SHP77 (cell line): ENCODE data around the gene CCIN.
"Not testable (repeated sequence)": the region's sequence is repeated elsewhere in the genome, so short reads cannot be mapped to it uniquely, and the experiment has no call there.

Source experiments
- DNase-seq, 2 experiments: peaks; one replicate each; lab custom pipeline; 2025; lab: John Stamatoyannopoulos, UW

CCIN gene

GRCh38 chr9:36160126-36160525 is 9.1 kb upstream of the CCIN start:
- DNase-seq: not testable (repeated sequence)

DNA sequence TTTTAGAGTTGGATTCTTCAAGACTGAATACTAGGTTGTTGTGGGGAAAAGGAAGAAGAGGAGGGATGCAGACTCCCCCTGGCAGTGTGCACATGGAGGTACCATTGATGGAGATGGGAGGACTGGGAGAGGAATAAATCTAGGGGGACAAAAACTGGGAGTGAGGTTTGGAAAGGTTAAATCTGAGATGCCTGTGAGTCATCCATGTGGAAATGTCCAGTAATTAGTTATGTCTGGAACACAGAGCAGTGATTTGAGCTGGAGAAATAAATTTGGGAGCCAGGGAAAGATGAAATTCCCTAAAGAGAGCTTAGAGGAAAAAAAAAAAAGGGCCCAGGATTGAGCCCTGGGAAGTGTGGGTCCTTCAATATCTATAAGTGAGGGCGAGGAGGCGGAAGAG is 8.0 kb upstream of the CCIN start:
- no peak for DNase-seq

DNA sequence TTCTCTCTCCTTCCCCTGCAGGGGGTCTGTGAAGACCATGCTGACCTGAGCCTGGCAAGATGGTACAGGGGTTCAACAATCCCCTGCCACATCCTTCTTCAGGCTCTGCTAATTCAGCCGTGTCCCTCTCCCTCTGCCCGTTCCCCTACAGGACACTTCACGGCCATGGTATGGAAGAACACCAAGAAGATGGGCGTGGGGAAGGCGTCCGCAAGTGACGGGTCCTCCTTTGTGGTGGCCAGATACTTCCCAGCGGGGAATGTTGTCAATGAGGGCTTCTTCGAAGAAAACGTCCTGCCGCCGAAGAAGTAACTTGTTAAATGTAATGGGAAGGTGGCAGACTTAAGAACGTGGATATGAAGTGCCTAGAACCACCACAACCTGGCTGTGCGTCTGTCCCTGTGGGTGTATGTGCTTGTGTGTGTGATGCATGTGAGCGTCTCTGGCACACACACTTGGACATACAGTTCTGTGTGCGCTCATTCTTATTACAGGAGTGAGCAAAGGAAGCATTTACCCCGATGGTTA is 6.9 kb upstream of the CCIN start:
- DNase-seq: no peak

GRCh38 chr9:36163049-36163785 is 6.0 kb upstream of the CCIN start:
- no peak for DNase-seq

DNA sequence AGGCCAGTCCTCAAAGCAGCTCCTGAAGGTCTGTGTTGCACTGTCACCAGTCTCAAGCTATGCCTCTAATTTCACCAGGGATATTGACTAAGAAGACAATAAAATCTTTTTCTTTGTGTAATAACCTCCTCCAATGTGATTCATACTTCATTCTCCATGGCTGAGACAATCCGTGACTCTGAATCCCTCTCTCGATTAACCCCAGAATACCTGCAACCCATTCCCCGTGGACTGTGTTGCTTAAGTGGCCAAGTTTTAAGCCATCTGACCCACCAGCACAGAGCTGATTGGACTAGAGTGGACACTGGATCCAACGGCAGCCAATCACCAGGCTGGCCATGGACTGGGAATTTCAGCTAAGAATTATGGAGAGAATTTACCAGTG is 5.4 kb upstream of the CCIN start:
- no peak for DNase-seq

DNA sequence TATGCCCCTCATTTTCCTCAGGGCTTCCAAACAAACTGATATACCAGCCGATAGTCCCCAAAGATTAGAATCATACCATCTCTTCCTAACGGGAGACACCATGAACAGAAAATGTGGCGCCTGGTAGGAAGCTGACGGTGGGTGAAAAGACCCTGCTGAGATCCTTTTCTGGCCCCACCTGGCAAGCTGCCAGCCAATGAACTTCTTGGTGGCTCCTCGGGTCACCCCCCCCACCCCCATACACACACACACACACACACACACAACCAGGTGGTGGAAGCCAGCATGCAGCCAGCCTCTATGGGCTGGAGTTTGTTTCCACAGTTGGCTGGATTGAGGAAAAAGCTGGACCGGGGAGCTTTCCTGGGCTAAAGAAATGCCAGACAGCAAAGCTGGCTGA is 4.8 kb upstream of the CCIN start:
- no peak for DNase-seq

- DNase-seq: no peak
Observed at GRCh38 chr9:36164989-36165388, 4.2 kb upstream of the CCIN start.

DNA sequence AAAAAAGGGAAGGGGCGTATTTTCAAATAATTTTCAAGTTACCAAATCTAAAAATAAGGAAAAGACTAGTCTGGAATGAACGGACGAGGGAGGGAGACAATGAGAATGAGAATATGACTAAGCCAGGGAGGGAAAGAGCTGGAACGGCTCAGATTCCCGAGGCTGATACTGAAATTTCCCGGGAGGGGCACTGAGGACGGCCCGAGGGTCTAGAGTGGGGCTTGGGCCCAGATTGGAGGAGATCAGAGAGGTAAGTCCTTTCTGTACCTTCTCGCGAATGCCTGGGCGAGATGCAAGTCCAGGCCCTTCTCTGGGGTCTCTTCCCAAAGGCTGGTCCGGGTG is 3.4 kb upstream of the CCIN start:
- no peak for DNase-seq

DNA sequence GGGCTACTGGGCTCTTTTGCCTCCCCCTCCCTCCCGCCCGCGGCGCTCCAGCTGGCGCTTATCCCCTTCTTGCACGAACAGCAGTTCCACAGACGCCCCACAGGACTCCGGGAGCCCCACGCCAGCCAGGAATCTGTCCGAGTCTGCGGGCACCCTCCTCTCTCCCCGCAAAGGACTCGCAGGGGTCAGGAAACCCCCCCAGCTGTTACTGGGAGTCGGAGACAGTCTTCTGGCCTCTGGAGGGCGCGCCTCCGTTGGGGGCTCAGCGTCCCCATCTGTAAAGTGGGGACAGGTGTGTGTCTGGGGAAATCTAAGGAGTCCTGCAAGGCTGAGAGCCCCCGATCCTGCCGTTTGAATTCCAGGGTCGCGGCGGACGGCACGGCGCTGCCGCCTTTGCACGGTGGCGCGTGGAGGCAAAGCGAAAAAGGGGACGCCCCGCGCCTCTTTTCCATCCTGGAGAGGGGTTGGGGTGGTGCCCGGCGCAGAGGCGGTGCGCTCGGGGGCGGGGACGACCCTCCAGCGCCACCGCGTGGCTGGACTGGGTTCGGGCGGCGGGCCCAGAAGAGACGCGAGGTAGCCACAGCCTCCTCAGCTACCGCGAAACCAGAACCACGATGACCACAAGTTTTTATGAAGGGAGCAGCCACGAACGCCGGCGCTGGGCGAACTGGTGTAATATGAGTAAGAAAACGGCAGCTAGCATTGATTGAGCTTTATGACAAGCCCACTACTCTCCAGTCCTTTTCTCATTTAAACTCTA is 2.8 kb upstream of the CCIN start:
- peak; percentile 18 to 26 for DNase-seq

DNA sequence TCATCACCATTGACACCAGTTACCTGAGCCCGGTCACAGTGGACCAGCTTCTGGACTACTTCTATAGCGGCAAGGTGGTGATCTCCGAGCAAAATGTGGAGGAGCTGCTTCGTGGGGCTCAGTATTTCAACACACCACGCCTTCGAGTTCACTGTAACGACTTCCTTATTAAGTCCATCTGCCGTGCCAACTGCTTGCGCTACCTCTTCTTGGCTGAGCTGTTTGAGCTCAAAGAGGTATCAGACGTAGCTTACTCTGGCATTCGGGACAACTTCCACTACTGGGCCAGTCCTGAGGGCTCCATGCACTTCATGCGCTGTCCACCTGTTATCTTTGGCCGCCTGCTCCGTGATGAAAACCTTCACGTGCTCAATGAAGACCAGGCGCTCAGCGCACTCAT is 520 bp downstream of the CCIN start:
- DNase-seq: no peak

- no peak for DNase-seq
Observed at GRCh38 chr9:36170531-36170930, 1.3 kb downstream of the CCIN start.

DNA sequence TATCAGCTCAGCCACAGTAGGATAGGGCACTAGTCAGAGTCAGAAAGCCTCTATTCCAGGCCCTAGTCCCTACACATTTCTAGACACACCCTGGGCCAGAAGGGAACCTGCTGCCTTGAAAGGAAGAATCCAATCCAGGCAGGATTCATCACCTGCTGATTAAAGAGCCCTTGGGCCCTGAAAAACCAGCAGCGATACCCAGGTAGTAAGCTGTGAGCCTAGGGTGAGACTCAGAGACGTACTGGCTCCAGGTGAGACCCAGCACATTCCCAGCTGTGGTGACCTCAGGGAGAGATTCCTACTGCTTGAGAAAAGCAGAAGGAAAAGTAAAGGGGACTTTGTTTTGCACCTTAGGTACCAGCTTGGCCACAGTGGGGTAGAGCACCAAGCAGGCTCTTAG is 4.7 kb downstream of the CCIN start:
- DNase-seq: no peak

DNA sequence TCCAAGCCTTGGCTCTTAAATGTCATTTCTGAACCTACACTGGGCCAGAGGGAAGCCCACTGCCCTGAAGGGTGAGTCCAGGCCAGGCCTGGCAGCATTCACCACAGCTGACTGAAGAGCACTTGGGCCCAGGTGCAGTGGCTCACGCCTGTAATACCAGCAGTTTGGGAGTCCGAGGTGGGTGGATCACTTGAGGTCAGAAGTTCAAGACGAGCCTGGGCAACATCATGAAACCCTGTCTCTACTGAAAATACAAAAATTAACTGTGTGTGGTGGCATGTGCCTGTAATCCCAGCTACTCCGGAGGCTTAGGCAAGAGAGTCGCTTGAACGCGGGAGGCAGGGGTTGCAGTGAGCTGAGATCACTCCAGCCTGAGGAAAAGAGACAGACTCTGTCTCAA is 5.1 kb downstream of the CCIN start:
- no peak for DNase-seq

DNA sequence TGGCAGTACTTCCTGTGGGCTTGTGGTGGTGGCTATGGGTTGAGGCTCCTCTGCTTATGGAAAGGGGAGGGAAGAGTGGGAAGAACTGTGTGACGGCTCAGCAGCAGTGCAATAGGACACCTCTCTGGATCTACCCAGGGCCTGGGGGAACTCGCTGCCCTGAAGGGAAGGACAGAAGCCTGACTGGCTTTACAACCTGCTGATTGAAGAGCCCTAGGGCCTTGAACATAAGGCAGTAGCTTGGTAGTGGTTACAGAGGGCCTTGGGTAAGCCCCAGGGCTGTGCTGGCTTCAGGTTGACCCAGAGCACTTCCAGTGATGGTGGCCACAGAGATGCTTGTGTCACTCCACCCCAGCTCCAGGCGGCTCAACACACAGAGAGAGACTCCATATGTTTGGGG is 5.5 kb downstream of the CCIN start:
- no peak for DNase-seq

DNA sequence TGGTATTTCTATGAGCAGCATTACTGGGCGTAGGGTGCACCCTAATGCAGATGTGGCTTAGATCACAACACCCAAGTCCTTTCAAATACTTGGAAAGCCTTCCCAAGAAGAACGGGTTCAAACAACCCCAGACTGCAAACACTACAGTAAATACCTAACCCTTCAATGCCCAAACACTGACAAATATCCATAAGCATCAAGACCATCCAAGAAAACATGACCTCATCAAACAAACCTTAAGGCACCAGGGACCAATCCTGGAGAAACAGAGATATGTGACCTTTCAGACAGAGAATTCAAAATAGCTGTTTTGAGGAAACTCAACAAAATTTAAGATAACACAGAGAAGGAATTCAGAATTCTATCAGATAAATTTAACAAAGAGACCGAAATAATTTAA is 6.0 kb downstream of the CCIN start:
- DNase-seq: not testable (repeated sequence)

DNA sequence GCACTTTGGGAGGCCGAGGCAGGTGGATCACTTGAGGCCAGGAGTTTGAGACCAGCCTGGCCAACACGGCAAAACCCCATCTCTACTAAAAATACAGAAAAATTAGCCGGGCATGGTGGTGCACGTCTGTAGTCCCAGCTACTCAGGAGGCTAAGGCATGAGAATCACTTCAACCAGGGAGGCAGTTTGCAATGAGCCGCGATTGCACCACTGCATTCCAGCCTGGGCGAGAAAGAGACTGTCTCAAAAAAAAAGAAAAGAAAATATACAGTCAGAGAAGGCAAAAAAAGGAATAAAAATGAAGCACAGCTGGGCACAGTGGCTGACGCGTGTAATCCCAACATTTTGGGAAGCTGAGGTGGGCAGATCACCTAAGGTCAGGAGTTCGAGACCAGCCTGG is 7.3 kb downstream of the CCIN start:
- DNase-seq: not testable (repeated sequence)

DNA sequence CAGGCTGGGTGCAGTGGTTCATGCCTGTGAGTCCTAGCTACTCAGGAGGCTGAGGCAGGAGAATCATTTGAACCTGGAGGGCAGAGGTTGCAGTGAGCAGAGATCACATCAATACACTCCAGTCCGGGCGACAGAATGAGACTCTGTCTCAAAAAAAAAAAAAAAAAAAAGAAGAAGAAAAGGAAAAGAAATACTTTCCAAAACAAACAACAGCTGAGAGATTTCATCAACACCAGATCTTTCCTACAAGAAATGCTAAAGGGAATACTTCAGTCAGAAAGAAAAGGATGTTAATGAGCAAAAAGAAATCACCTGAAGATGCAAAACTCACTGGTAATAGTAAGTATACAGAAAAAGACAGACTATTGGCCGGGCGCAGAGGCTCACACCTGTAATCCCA is 8.4 kb downstream of the CCIN start:
- no peak for DNase-seq

- not testable (repeated sequence) for DNase-seq
Observed at GRCh38 chr9:36180243-36180642, 11.1 kb downstream of the CCIN start.

- DNase-seq: no peak
Observed at GRCh38 chr9:36187414-36187813, 18.2 kb downstream of the CCIN start.

GRCh38 chr9:36188212-36188611 is 19.0 kb downstream of the CCIN start:
- DNase-seq: no peak

GRCh38 chr9:36189976-36190375 is 20.8 kb downstream of the CCIN start:
- DNase-seq: no peak

- peak; percentile 90 to 94 for DNase-seq
Observed at GRCh38 chr9:36190388-36191289, 21.5 kb downstream of the CCIN start, which contains the start of gene CLTA. Gene CLTA, plus strand, starts transcription at chr9:36190921. Its CDS starts 136 bp downstream, at chr9:36191057.
